Measurements from ENCODE around the gene TMEM63C. TPM values are rescaled to one million over a fixed set of nuclear protein-coding genes. Genes with fewer than 3 reads are reported as not detected.
"Not testable (repeated sequence)": the region's sequence is repeated elsewhere in the genome, so short reads cannot be mapped to it uniquely, and the experiment has no call there.

The TMEM63C gene
- total RNA-seq, 4 donors from 2014 or later = 20.1 to 60.2 (median 33.9) TPM

GRCh38 chr14:77276959-77277358 is 95.4 kb downstream of the TMEM63C start:
- H3K27me3 ChIP-seq = peaks cover 7% of the 10 kb centered on the region
- no peak for DNase-seq
- H3K27ac ChIP-seq = no peak overlapping the region
- no peaks in the 10 kb centered on the region for H3K9me3 ChIP-seq
- no peaks in the 10 kb centered on the region for H3K4me1 ChIP-seq
- H3K36me3 ChIP-seq = no peaks in the 10 kb centered on the region
- H3K4me3 ChIP-seq = no peak overlapping the region
- no peak for TF ChIP-seq CTCF (IDR thresholded peaks at IDR 0.05)
- TF ChIP-seq POLR2AphosphoS5 (IDR thresholded peaks at IDR 0.05) = no peak
- no peak for TF ChIP-seq EP300 (IDR thresholded peaks at IDR 0.05; ENCODE audit: low read depth)
- TF ChIP-seq POLR2A (IDR thresholded peaks at IDR 0.05) = no peak
- 97% methylated on average over 12 of the region's 12 CpGs; no CpG with 5 or more reads in 1 of the 2 donors for WGBS, 2 donors (ENCODE audit: low coverage in 1 of 2)
- intact Hi-C loops (cut with DNase I; ENCODE audit: low total_unique reads) = no loop called here
- in situ Hi-C loops (cut with MboI; ENCODE audit: low pct_ligation_motif_present in 1 of 4, low pct_unique_long_range_greater_than_20kb in 1 of 4, low sequenced_read_pairs in 3 of 4) = no loop called here

- no peak for TF ChIP-seq POLR2AphosphoS5 (IDR thresholded peaks at IDR 0.05)
- no peak for TF ChIP-seq CTCF (IDR thresholded peaks at IDR 0.05)
- TF ChIP-seq EP300 (IDR thresholded peaks at IDR 0.05; ENCODE audit: low read depth) = no peak
- TF ChIP-seq POLR2A (IDR thresholded peaks at IDR 0.05) = no peak
- DNase-seq = no peak
- Histone ChIP-seq H3K4me1 (no peaks in the 10 kb centered on the region), H3K27ac (no peak overlapping the region), H3K36me3 (peaks cover 0 to 6% (median 2%) of the 10 kb centered on the region in 4 donors), H3K9me3 (no peaks in the 10 kb centered on the region), H3K27me3 (no peaks in the 10 kb centered on the region), H3K4me3 (no peak overlapping the region)
- intact Hi-C loops (cut with DNase I; ENCODE audit: low total_unique reads) = no loop called here
- 92 to 100% methylated on average over 1 to 14 of the region's 14 CpGs for WGBS, 2 donors (ENCODE audit: low coverage in 1 of 2)
- in situ Hi-C loops (cut with MboI; ENCODE audit: low pct_ligation_motif_present in 1 of 4, low pct_unique_long_range_greater_than_20kb in 1 of 4, low sequenced_read_pairs in 3 of 4) = no loop called here
These were observed 97.0 kb downstream of the TMEM63C start for GRCh38 chr14:77278461-77279230.

GRCh38 chr14:77279719-77280118 is 98.1 kb downstream of the TMEM63C start:
- DNase-seq = no peak
- intact Hi-C loops (cut with DNase I; ENCODE audit: low total_unique reads) = no loop called here
- Histone ChIP-seq H3K4me1 (no peaks in the 10 kb centered on the region), H3K27ac (no peak overlapping the region), H3K36me3 (peaks cover 0 to 9% (median 3%) of the 10 kb centered on the region in 4 donors), H3K9me3 (no peaks in the 10 kb centered on the region), H3K4me3 (no peak overlapping the region), H3K27me3 (no peaks in the 10 kb centered on the region)
- no peak for TF ChIP-seq CTCF (IDR thresholded peaks at IDR 0.05)
- TF ChIP-seq EP300 (IDR thresholded peaks at IDR 0.05; ENCODE audit: low read depth) = no peak
- WGBS, 2 donors (ENCODE audit: low coverage in 1 of 2) = 95% methylated on average over 13 of the region's 13 CpGs; no CpG with 5 or more reads in 1 of the 2 donors
- in situ Hi-C loops (cut with MboI; ENCODE audit: low pct_ligation_motif_present in 1 of 4, low pct_unique_long_range_greater_than_20kb in 1 of 4, low sequenced_read_pairs in 3 of 4) = no loop called here

- whole genome bisulfite sequencing, 2 donors (ENCODE audit: low coverage in 1 of 2) = 95 to 100% methylated on average over 1 to 4 of the region's 4 CpGs
- H3K9me3 ChIP-seq; H3K4me1 ChIP-seq; DNase-seq; H3K27ac ChIP-seq; in situ Hi-C loops (cut with MboI; ENCODE audit: low pct_ligation_motif_present in 1 of 4, low pct_unique_long_range_greater_than_20kb in 1 of 4, low sequenced_read_pairs in 3 of 4); H3K27me3 ChIP-seq; intact Hi-C loops (cut with DNase I; ENCODE audit: low total_unique reads); H3K4me3 ChIP-seq: not testable (repeated sequence)
- H3K36me3 ChIP-seq = peaks cover 0 to 20% (median 9%) of the 10 kb centered on the region in 4 donors
These were observed 99.3 kb downstream of the TMEM63C start for GRCh38 chr14:77280921-77281320.
